SK-N-SH (cell line): Measurements from ENCODE around the gene ARAP1. TPM values are rescaled to one million over a fixed set of nuclear protein-coding genes. Genes with fewer than 3 reads are reported as not detected.

ENCODE experiments used
- CTCF ChIA-PET: fragments of 300-600, 350-600 bp; formaldehyde crosslinking; extraction: SDS; loops from one replicate; lab custom pipeline; 2021; lab: Yijun Ruan, JAX
- POLR2A ChIA-PET: fragments of 350-600 bp; sonication (Branson Sonifier 250); formaldehyde crosslinking; extraction: SDS; loops from one replicate; lab custom pipeline; 2020; ENCODE audit warnings: antibody characterized with exemption, inconsistent platforms; lab: Yijun Ruan, JAX
- DNase-seq: peaks from one replicate; pipeline ENCODE4 v3.0.0; 2012
- H2AFZ ChIP-seq: fragments of 200-600 bp; sonication (generic); 2 replicates; pipeline ENCODE4 v1.8.1; 2016; ENCODE audit warnings: antibody characterized with exemption, mild to moderate bottlenecking, low read depth
- H3F3A ChIP-seq: fragments of 200-600 bp; sonication (generic); replicated peaks from 2 replicates; pipeline ENCODE3; 2016; ENCODE audit warnings: antibody characterized with exemption, mild to moderate bottlenecking; ENCODE audit not compliant: insufficient read depth
- H3K27ac ChIP-seq, 2 experiments: fragments of 200-500 bp in 1 of 2; fragments of 200-600 bp in 1 of 2; sonication (Bioruptor generic) in 1 of 2; sonication (generic), shearing (Covaris generic) in 1 of 2; 2 replicates each; pipeline versions ENCODE4 v1.5.1 to v1.6.1; 2014 to 2016; ENCODE audit warnings: low read depth in 2 of 2, inconsistent platforms in 1 of 2, low read length in 1 of 2, mild to moderate bottlenecking in 1 of 2, mixed read lengths in 1 of 2
- H3K27me3 ChIP-seq: fragments of 200-600 bp; sonication (generic), shearing (Covaris generic); 2 replicates; pipeline ENCODE4 v1.6.1; 2016; ENCODE audit warnings: mixed run types; ENCODE audit not compliant: insufficient read depth
- H3K36me3 ChIP-seq, 2 experiments: fragments of 200-500 bp in 1 of 2; fragments of 200-600 bp in 1 of 2; sonication (Bioruptor generic) in 1 of 2; sonication (generic) in 1 of 2; replicated peaks in 1 of 2; 2 replicates each; pipeline versions ENCODE3 to v1.5.1; 2014 to 2016; ENCODE audit warnings: low read length in 1 of 2, mild to moderate bottlenecking in 1 of 2; ENCODE audit not compliant: insufficient read depth in 2 of 2, control insufficient read depth in 1 of 2
- H3K4me1 ChIP-seq, 2 experiments: fragments of 200-500 bp in 1 of 2; fragments of 200-600 bp in 1 of 2; sonication (Bioruptor generic) in 1 of 2; sonication (generic), shearing (Covaris generic) in 1 of 2; 2 replicates each; pipeline versions ENCODE4 v1.5.1 to v1.6.1; 2014 to 2016; ENCODE audit warnings: low read depth in 1 of 2, low read length in 1 of 2, mixed run types in 1 of 2; ENCODE audit not compliant: insufficient read depth in 2 of 2, control insufficient read depth in 1 of 2
- H3K4me2 ChIP-seq: fragments of 200-600 bp; sonication (generic), shearing (Covaris generic); 2 replicates; pipeline ENCODE4 v1.6.1; 2017; ENCODE audit warnings: mixed run types
- H3K4me3 ChIP-seq, 2 experiments: fragments of 200-500 bp in 1 of 2; fragments of 200-600 bp in 1 of 2; sonication (Bioruptor generic) in 1 of 2; sonication (generic), shearing (Covaris generic) in 1 of 2; 2 replicates each; pipeline versions ENCODE4 v1.5.1 to v1.8.1; 2014 to 2016; ENCODE audit warnings: low read depth in 2 of 2, inconsistent platforms in 1 of 2, low read length in 1 of 2, mild to moderate bottlenecking in 1 of 2, mixed read lengths in 1 of 2, moderate library complexity in 1 of 2
- H3K79me2 ChIP-seq: fragments of 200-600 bp; sonication (generic); 2 replicates; pipeline ENCODE4 v1.8.1; 2017; ENCODE audit warnings: mild to moderate bottlenecking; ENCODE audit not compliant: insufficient read depth
- H3K9ac ChIP-seq: fragments of 200-600 bp; sonication (generic); 2 replicates; pipeline ENCODE4 v1.6.1; 2017; ENCODE audit warnings: mixed run types
- H3K9me2 ChIP-seq: fragments of 200-600 bp; sonication (generic); 2 replicates; pipeline ENCODE4 v1.6.1; 2017; ENCODE audit warnings: mixed run types
- H3K9me3 ChIP-seq: fragments of 200-600 bp; sonication (generic); 2 replicates; pipeline ENCODE4 v1.6.1; 2017; ENCODE audit warnings: mixed run types, mild to moderate bottlenecking, moderate library complexity
- H4K20me1 ChIP-seq: fragments of 200-600 bp; sonication (generic); 2 replicates; pipeline ENCODE4 v1.6.1; 2017; ENCODE audit warnings: mild to moderate bottlenecking, mixed run types; ENCODE audit not compliant: insufficient read depth
- EP300 ChIP-seq, 2 experiments: IDR thresholded peaks; 2 replicates each; pipeline versions ENCODE4 v1.4.0 to v1.6.1; 2012; ENCODE audit warnings: borderline replicate concordance in 1 of 2, low read depth in 1 of 2, low read length in 1 of 2
- FOSL2 ChIP-seq: IDR thresholded peaks from 2 replicates; pipeline ENCODE4 v1.4.0; 2012; ENCODE audit warnings: low read depth, mild to moderate bottlenecking, moderate library complexity, borderline replicate concordance
- FOXJ3 ChIP-seq: sonication (generic); formaldehyde crosslinking; IDR thresholded peaks from 2 replicates; pipeline ENCODE4 v1.5.1; 2020; ENCODE audit warnings: mild to moderate bottlenecking, missing genetic modification reagents
- FOXM1 ChIP-seq: IDR thresholded peaks from 2 replicates; pipeline ENCODE4 v1.4.0; 2012; ENCODE audit warnings: low read depth, mild to moderate bottlenecking
- GATA2 ChIP-seq: sonication (generic); formaldehyde crosslinking; IDR thresholded peaks from 2 replicates; pipeline ENCODE4 v1.5.0; 2020; ENCODE audit warnings: mild to moderate bottlenecking, missing genetic modification reagents
- MEF2A ChIP-seq: IDR thresholded peaks from 2 replicates; pipeline ENCODE4 v1.4.0; 2012; ENCODE audit warnings: low read depth, borderline replicate concordance
- MXI1 ChIP-seq: IDR thresholded peaks from 2 replicates; pipeline ENCODE4 v1.6.1; 2012; ENCODE audit warnings: mild to moderate bottlenecking, low read depth, low read length, improper control_type of control experiment
- NFIC ChIP-seq: IDR thresholded peaks from 2 replicates; pipeline ENCODE4 v1.4.0; 2012; ENCODE audit warnings: borderline replicate concordance
- POLR2AphosphoS5 ChIP-seq: IDR thresholded peaks from 2 replicates; pipeline ENCODE4 v1.6.1; 2012; ENCODE audit warnings: low read depth, low read length
- RAD21 ChIP-seq: IDR thresholded peaks from 2 replicates; pipeline ENCODE4 v1.6.1; 2012; ENCODE audit warnings: mild to moderate bottlenecking, low read length
- SMC3 ChIP-seq: IDR thresholded peaks from 2 replicates; pipeline ENCODE4 v1.6.1; 2012; ENCODE audit warnings: low read depth, low read length, improper control_type of control experiment
- TAF1 ChIP-seq: IDR thresholded peaks from 2 replicates; pipeline ENCODE4 v1.6.1; 2012; ENCODE audit warnings: low read depth, mild to moderate bottlenecking, low read length, moderate library complexity, borderline replicate concordance
- TCF12 ChIP-seq: IDR thresholded peaks from 2 replicates; pipeline ENCODE4 v1.4.0; 2012
- YY1 ChIP-seq: IDR thresholded peaks from 2 replicates; pipeline ENCODE4 v1.4.0; 2012; ENCODE audit warnings: low read depth, mild to moderate bottlenecking
- WGBS: methylation state at CpG from one replicate; pipeline ENCODE4 v1.1.6; 2017; ENCODE audit warnings: low lambda C conversion rate; 5-methylcytosine and 5-hydroxymethylcytosine counted together
- polyA plus RNA-seq, 3 experiments: library from polyadenylated mRNA; depleted of rRNA; stranded (reverse); fragments of >200 nt; gene quantifications; 2 replicates each; pipeline ENCODE4 v1.2.3, GENCODE V29; 2012
- TF ChIP-seq, protein P1 (sequence below): fragments of 150-350 bp; IDR thresholded peaks from 2 replicates; pipeline ENCODE4 v1.6.1; 2017; ENCODE audit warnings: antibody characterized with exemption, low read length, low read depth, borderline replicate concordance
- TF ChIP-seq, protein P2 (sequence below): fragments of 150-350 bp; IDR thresholded peaks from 2 replicates; pipeline ENCODE4 v1.6.1; 2016; ENCODE audit warnings: mild to moderate bottlenecking, low read depth, low read length
- TF ChIP-seq, protein P3 (sequence below): IDR thresholded peaks from 2 replicates; pipeline ENCODE4 v1.4.0; 2012; ENCODE audit warnings: low read depth, borderline replicate concordance
- TF ChIP-seq, protein P4 (sequence below): IDR thresholded peaks from 2 replicates; pipeline ENCODE4 v1.4.0; 2012; ENCODE audit warnings: low read depth, borderline replicate concordance

ARAP1 gene
- polyA plus RNA-seq, 1 of the 3 experiments (the other 2 are of a cell fraction): 56.6 TPM

DNA sequence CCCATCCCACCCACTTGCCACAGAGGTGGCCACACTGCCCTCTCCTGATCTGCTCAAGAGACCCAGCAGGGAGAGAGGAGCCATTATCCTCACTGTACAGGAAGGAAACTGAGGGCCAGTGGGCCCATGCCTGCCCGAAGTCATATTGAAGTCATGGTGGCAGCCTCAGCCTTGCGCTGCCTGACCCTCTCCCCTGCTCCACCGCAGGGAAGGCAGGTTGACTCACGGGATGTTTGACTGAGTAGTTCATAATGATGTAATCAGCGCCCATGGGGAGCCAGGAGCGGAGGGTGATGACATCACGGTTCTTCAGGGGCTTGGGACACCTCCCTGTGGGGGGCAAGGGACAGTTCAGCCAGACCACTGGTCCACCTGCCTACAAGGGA is 6.1 kb upstream of the ARAP1 start:
- ChIA-PET POLR2A (no interaction called here), CTCF (interaction anchor here (2.7 kb wide), 1 partner anchor 33 kb away, joined by 10 read pairs; no protein-coding TSS in a partner anchor)
- no peak for DNase-seq
- no peaks in the 10 kb centered on the region for H3K9me2 ChIP-seq
- no peak overlapping the region for H3K9ac ChIP-seq
- peaks cover 0 to 6% of the 10 kb centered on the region in 2 experiments; a peak in 3 of 4 replicates for H3K4me1 ChIP-seq
- no peaks in the 10 kb centered on the region for H3F3A ChIP-seq
- no peaks in the 10 kb centered on the region for H3K9me3 ChIP-seq
- TF ChIP-seq SMC3 (no peak), FOSL2 (peak; percentile 42; the same call in 1 of the 2 replicates), NFIC (no peak)
- H3K4me2 ChIP-seq: no peak overlapping the region
- H3K4me3 ChIP-seq: no peak overlapping the region
- H4K20me1 ChIP-seq: no peaks in the 10 kb centered on the region
- 20% methylated on average over 1 of the region's 7 CpGs for WGBS
- H3K79me2 ChIP-seq: no peaks in the 10 kb centered on the region
- H3K27ac ChIP-seq: no peak overlapping the region
- no peaks in the 10 kb centered on the region for H3K36me3 ChIP-seq
- H2AFZ ChIP-seq: no peak overlapping the region
- H3K27me3 ChIP-seq: no peaks in the 10 kb centered on the region

DNA sequence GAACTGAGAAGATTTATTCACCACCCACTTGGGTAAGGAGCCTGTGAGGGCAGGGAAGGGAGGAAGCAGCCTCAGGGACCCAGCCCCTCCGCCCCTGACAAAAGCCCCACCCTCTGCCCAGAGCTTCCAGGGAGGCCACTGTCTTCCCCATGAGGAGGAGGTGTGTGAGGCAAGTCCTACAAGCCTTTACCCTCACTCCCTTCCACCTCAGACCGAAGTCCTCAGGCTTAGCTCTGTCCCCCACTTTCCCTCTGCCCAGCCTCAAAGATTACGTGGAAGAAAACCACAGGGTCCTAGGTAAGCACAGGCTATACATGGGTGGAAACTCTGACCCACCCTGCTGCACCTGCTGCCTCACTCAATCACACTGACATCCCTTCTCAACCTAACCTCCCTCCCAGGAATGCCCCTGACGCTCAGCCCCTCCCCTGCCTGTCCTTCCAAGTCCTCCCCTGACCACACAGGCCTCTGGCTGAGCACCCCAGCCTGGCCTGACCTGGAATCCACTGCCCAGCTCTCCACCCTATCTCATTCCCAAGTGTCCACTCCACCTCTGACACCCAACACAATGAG is 3.6 kb upstream of the ARAP1 start:
- Histone ChIP-seq H2AFZ (no peak overlapping the region), H3K4me1 (peaks cover 15 to 16% of the 10 kb centered on the region in 2 experiments; a peak in 3 of 4 replicates), H3K9me2 (no peaks in the 10 kb centered on the region), H3K79me2 (peaks cover 15% of the 10 kb centered on the region; the same call in 1 of the 2 replicates), H3K9ac (no peak overlapping the region), H4K20me1 (no peaks in the 10 kb centered on the region), H3F3A (peaks cover 7% of the 10 kb centered on the region), H3K9me3 (no peaks in the 10 kb centered on the region), H3K4me3 (no peak overlapping the region), H3K4me2 (no peak overlapping the region), H3K27me3 (no peaks in the 10 kb centered on the region), H3K36me3 (no peaks in the 10 kb centered on the region), H3K27ac (no peak overlapping the region)
- TF ChIP-seq, protein P1, sequence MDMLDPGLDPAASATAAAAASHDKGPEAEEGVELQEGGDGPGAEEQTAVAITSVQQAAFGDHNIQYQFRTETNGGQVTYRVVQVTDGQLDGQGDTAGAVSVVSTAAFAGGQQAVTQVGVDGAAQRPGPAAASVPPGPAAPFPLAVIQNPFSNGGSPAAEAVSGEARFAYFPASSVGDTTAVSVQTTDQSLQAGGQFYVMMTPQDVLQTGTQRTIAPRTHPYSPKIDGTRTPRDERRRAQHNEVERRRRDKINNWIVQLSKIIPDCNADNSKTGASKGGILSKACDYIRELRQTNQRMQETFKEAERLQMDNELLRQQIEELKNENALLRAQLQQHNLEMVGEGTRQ: no peak
- TF ChIP-seq YY1: no peak
- TF ChIP-seq SMC3: no peak
- TF ChIP-seq MEF2A: no peak
- no peak for TF ChIP-seq FOXJ3 (CRISPR knock-in tag)
- TF ChIP-seq EP300 (IDR thresholded peaks at IDR 0.05; ENCODE audit: borderline replicate concordance in 1 of 2, low read depth in 1 of 2, low read length in 1 of 2): no peak
- no peak for TF ChIP-seq FOXM1
- TF ChIP-seq POLR2AphosphoS5: no peak
- TF ChIP-seq, protein P2, sequence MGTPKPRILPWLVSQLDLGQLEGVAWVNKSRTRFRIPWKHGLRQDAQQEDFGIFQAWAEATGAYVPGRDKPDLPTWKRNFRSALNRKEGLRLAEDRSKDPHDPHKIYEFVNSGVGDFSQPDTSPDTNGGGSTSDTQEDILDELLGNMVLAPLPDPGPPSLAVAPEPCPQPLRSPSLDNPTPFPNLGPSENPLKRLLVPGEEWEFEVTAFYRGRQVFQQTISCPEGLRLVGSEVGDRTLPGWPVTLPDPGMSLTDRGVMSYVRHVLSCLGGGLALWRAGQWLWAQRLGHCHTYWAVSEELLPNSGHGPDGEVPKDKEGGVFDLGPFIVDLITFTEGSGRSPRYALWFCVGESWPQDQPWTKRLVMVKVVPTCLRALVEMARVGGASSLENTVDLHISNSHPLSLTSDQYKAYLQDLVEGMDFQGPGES: no peak
- no peak for TF ChIP-seq RAD21
- TF ChIP-seq TAF1: no peak
- no peak for TF ChIP-seq GATA2 (CRISPR knock-in tag)
- TF ChIP-seq TCF12: no peak
- TF ChIP-seq NFIC: no peak
- no peak for TF ChIP-seq MXI1
- TF ChIP-seq, protein P3, sequence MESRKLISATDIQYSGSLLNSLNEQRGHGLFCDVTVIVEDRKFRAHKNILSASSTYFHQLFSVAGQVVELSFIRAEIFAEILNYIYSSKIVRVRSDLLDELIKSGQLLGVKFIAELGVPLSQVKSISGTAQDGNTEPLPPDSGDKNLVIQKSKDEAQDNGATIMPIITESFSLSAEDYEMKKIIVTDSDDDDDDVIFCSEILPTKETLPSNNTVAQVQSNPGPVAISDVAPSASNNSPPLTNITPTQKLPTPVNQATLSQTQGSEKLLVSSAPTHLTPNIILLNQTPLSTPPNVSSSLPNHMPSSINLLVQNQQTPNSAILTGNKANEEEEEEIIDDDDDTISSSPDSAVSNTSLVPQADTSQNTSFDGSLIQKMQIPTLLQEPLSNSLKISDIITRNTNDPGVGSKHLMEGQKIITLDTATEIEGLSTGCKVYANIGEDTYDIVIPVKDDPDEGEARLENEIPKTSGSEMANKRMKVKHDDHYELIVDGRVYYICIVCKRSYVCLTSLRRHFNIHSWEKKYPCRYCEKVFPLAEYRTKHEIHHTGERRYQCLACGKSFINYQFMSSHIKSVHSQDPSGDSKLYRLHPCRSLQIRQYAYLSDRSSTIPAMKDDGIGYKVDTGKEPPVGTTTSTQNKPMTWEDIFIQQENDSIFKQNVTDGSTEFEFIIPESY: no peak
- TF ChIP-seq, protein P4, sequence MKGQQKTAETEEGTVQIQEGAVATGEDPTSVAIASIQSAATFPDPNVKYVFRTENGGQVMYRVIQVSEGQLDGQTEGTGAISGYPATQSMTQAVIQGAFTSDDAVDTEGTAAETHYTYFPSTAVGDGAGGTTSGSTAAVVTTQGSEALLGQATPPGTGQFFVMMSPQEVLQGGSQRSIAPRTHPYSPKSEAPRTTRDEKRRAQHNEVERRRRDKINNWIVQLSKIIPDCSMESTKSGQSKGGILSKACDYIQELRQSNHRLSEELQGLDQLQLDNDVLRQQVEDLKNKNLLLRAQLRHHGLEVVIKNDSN: no peak
- DNase-seq: no peak
- WGBS: 93% methylated on average over 4 of the region's 4 CpGs
- ChIA-PET POLR2A (no interaction called here), CTCF (no interaction called here)
